H1 (cell line): ENCODE data around the gene GRM7. TPM values are rescaled to one million over a fixed set of nuclear protein-coding genes. Genes with fewer than 3 reads are reported as not detected.

Experiments used
- CTCF ChIA-PET: fragments of 300-600 bp; sonication (Branson Sonifier 250); formaldehyde crosslinking; loops from one replicate; lab custom pipeline; 2021; ENCODE audit not compliant: partially characterized antibody; lab: Charles Lee
- POLR2A ChIA-PET: fragments of 300-600 bp; sonication (Branson Sonifier 250); formaldehyde crosslinking; loops from one replicate; lab custom pipeline; 2021; ENCODE audit warnings: inconsistent platforms; ENCODE audit not compliant: partially characterized antibody; lab: Charles Lee
- DNase-seq, 2 experiments: peaks; one replicate each; pipeline versions ENCODE4 v3.0.0 to v3.0.0-alpha.2; 2010 to 2022; ENCODE audit warnings: low spot score in 2 of 2, low read depth in 1 of 2, mixed read lengths in 1 of 2
- FAIRE-seq: peaks from 2 replicates; lab custom pipeline; 2011; peaks lifted over from hg19 to GRCh38; lab: Jason Lieb, UNC
- H2AFZ ChIP-seq: 2 replicates; pipeline ENCODE4 v1.8.1; 2012; ENCODE audit warnings: low read length, inconsistent platforms
- H2AK5ac ChIP-seq: 2 replicates; pipeline ENCODE4 v1.6.1; 2013; ENCODE audit warnings: low read depth, low read length
- H2BK120ac ChIP-seq: replicated peaks from 2 replicates; pipeline ENCODE3; 2013; ENCODE audit warnings: low read depth, low read length, inconsistent platforms
- H2BK12ac ChIP-seq: 2 replicates; pipeline ENCODE4 v1.6.1; 2013; ENCODE audit warnings: low read depth, low read length
- H2BK15ac ChIP-seq: 2 replicates; pipeline ENCODE4 v1.6.1; 2013; ENCODE audit warnings: low read length
- H2BK20ac ChIP-seq: 2 replicates; pipeline ENCODE4 v1.6.1; 2013; ENCODE audit warnings: low read length
- H2BK5ac ChIP-seq: 2 replicates; pipeline ENCODE4 v1.6.1; 2013; ENCODE audit warnings: low read depth, low read length
- H3K14ac ChIP-seq: 2 replicates; pipeline ENCODE4 v1.6.1; 2013; ENCODE audit warnings: inconsistent platforms; ENCODE audit not compliant: insufficient read length
- H3K18ac ChIP-seq: 2 replicates; pipeline ENCODE4 v1.6.1; 2013; ENCODE audit warnings: low read length; ENCODE audit errors: extremely low read depth
- H3K23ac ChIP-seq: 2 replicates; pipeline ENCODE4 v1.6.1; 2013; ENCODE audit warnings: inconsistent platforms; ENCODE audit not compliant: insufficient read length
- H3K23me2 ChIP-seq: 2 replicates; pipeline ENCODE4 v1.6.1; 2013; ENCODE audit warnings: low read depth, low read length
- H3K27ac ChIP-seq: 2 replicates; pipeline ENCODE4 v1.6.1; 2011; ENCODE audit warnings: low read depth, low read length, inconsistent platforms
- H3K27me3 ChIP-seq, 4 experiments: replicated peaks in 1 of 4; 1 replicate in 1 of 4; 2 replicates in 3 of 4; pipeline versions ENCODE4 v1.6.1 to v1.8.1; 2011 to 2013; ENCODE audit warnings: low read length in 3 of 4, mild to moderate bottlenecking in 3 of 4, inconsistent platforms in 2 of 4, mixed read lengths in 2 of 4, moderate library complexity in 1 of 4; ENCODE audit not compliant: control insufficient read depth in 3 of 4, insufficient read depth in 3 of 4; ENCODE audit errors: extremely low read depth in 1 of 4
- H3K36me3 ChIP-seq, 4 experiments: 2 replicates each; pipeline versions ENCODE4 v1.6.1 to v1.8.1; 2011 to 2013; ENCODE audit warnings: mild to moderate bottlenecking in 4 of 4, low read length in 3 of 4, moderate library complexity in 2 of 4, control low read depth in 1 of 4, inconsistent platforms in 1 of 4; ENCODE audit not compliant: insufficient read depth in 4 of 4, control insufficient read depth in 2 of 4
- H3K4ac ChIP-seq: replicated peaks from 2 replicates; pipeline ENCODE3; 2013; ENCODE audit warnings: low read length, low read depth, mixed read lengths, inconsistent platforms; ENCODE audit not compliant: insufficient read length
- H3K4me1 ChIP-seq, 4 experiments: replicated peaks in 1 of 4; 1 replicate in 1 of 4; 2 replicates in 3 of 4; pipeline versions ENCODE4 v1.6.1 to v1.8.1; 2011 to 2013; ENCODE audit warnings: low read length in 3 of 4, inconsistent platforms in 2 of 4, mixed read lengths in 1 of 4; ENCODE audit not compliant: insufficient read depth in 4 of 4, control insufficient read depth in 3 of 4
- H3K4me2 ChIP-seq, 2 experiments: 2 replicates each; pipeline versions ENCODE4 v1.6.1 to v1.8.1; 2011 to 2013; ENCODE audit warnings: low read depth in 2 of 2, low read length in 2 of 2, control low read depth in 1 of 2, inconsistent platforms in 1 of 2, mild to moderate bottlenecking in 1 of 2; ENCODE audit not compliant: insufficient read depth in 1 of 2
- H3K4me3 ChIP-seq, 4 experiments: fragments of 200-600, 300-600 bp in 1 of 4; sonication (generic), shearing (Covaris generic), sonication (Bioruptor Twin) in 1 of 4; 2 replicates each; pipeline versions ENCODE4 v1.5.1 to v1.8.1; 2011 to 2016; ENCODE audit warnings: low read length in 4 of 4, low read depth in 3 of 4, control low read depth in 2 of 4, inconsistent platforms in 2 of 4, mild to moderate bottlenecking in 2 of 4, mixed read lengths in 1 of 4, moderate library complexity in 1 of 4; ENCODE audit not compliant: insufficient read depth in 2 of 4; ENCODE audit errors: extremely low read depth in 1 of 4
- H3K56ac ChIP-seq: replicated peaks from 2 replicates; pipeline ENCODE3; 2013; ENCODE audit warnings: low read depth, mild to moderate bottlenecking, mixed read lengths, low read length, inconsistent platforms; ENCODE audit not compliant: insufficient read length
- H3K79me1 ChIP-seq: 2 replicates; pipeline ENCODE4 v1.6.1; 2013; ENCODE audit warnings: low read depth, low read length, control low read depth
- H3K79me2 ChIP-seq, 2 experiments: 2 replicates each; pipeline versions ENCODE4 v1.6.1 to v1.8.1; 2012 to 2013; ENCODE audit warnings: low read length in 2 of 2, mild to moderate bottlenecking in 2 of 2, inconsistent platforms in 1 of 2; ENCODE audit not compliant: insufficient read depth in 2 of 2, control insufficient read depth in 1 of 2
- H3K9ac ChIP-seq, 4 experiments: replicated peaks in 1 of 4; 1 replicate in 1 of 4; 2 replicates in 3 of 4; pipeline versions ENCODE4 v1.6.1 to v1.8.1; 2011 to 2013; ENCODE audit warnings: low read depth in 3 of 4, low read length in 3 of 4, control low read depth in 2 of 4, mild to moderate bottlenecking in 2 of 4, moderate library complexity in 2 of 4, inconsistent platforms in 1 of 4; ENCODE audit errors: extremely low read depth in 1 of 4
- H3K9me3 ChIP-seq, 2 experiments: 2 replicates each; pipeline versions ENCODE4 v1.6.1 to v1.8.1; 2012 to 2013; ENCODE audit warnings: mild to moderate bottlenecking in 2 of 2, moderate library complexity in 2 of 2, control low read depth in 1 of 2, inconsistent platforms in 1 of 2, low read depth in 1 of 2, low read length in 1 of 2, mixed read lengths in 1 of 2; ENCODE audit not compliant: insufficient read depth in 2 of 2
- H4K20me1 ChIP-seq, 2 experiments: replicated peaks in 1 of 2; 2 replicates each; pipeline versions ENCODE3 to v1.8.1; 2011 to 2013; ENCODE audit warnings: inconsistent platforms in 2 of 2, low read length in 2 of 2, mild to moderate bottlenecking in 1 of 2; ENCODE audit not compliant: insufficient read depth in 2 of 2, control insufficient read depth in 1 of 2
- H4K5ac ChIP-seq: 2 replicates; pipeline ENCODE4 v1.6.1; 2013; ENCODE audit warnings: low read length, low read depth, mixed read lengths, inconsistent platforms; ENCODE audit not compliant: insufficient read length
- H4K8ac ChIP-seq: 2 replicates; pipeline ENCODE4 v1.8.0; 2013; ENCODE audit warnings: mild to moderate bottlenecking, moderate library complexity, low read length, inconsistent platforms; ENCODE audit not compliant: insufficient read depth; ENCODE audit errors: extremely low read depth
- H4K91ac ChIP-seq: replicated peaks from 2 replicates; pipeline ENCODE3; 2013; ENCODE audit warnings: low read length, mixed read lengths, inconsistent platforms; ENCODE audit not compliant: insufficient read length
- ASH2L ChIP-seq: fragments of 200-600, 300-600 bp; sonication (generic); IDR thresholded peaks from one replicate; pipeline ENCODE4 v1.7.1; 2017; ENCODE audit warnings: low read length
- ATF2 ChIP-seq: IDR thresholded peaks from 2 replicates; pipeline ENCODE4 v1.6.1; 2012; ENCODE audit warnings: low read length, inconsistent platforms
- CHD1 ChIP-seq: IDR thresholded peaks from 2 replicates; pipeline ENCODE4 v1.6.1; 2012; ENCODE audit warnings: low read depth, low read length, improper control_type of control experiment
- CHD2 ChIP-seq: IDR thresholded peaks from 2 replicates; pipeline ENCODE4 v1.6.1; 2012; ENCODE audit warnings: low read length, improper control_type of control experiment
- EGR1 ChIP-seq: IDR thresholded peaks from 2 replicates; pipeline ENCODE4 v1.6.1; 2011; ENCODE audit warnings: low read depth, low read length, borderline replicate concordance
- EZH2 ChIP-seq: fragments of 200-600 bp; sonication (generic); IDR thresholded peaks from 2 replicates; pipeline ENCODE4 v1.7.1; 2012; ENCODE audit warnings: low read depth, mild to moderate bottlenecking, moderate library complexity, low read length, inconsistent platforms; ENCODE audit not compliant: severe bottlenecking
- GABPA ChIP-seq: IDR thresholded peaks from 2 replicates; pipeline ENCODE4 v1.6.1; 2011; ENCODE audit warnings: mild to moderate bottlenecking, low read length, moderate library complexity, borderline replicate concordance; ENCODE audit not compliant: insufficient read depth
- HDAC6 ChIP-seq: IDR thresholded peaks from one replicate; pipeline ENCODE4 v1.7.1; 2012; ENCODE audit warnings: low read depth, mild to moderate bottlenecking, inconsistent platforms, low read length, moderate library complexity
- JUN ChIP-seq: IDR thresholded peaks from 2 replicates; pipeline ENCODE4 v1.6.1; 2011; ENCODE audit warnings: low read depth, mild to moderate bottlenecking, improper control_type of control experiment, low read length
- KDM1A ChIP-seq: fragments of 200-600, 300-600 bp; sonication (generic); IDR thresholded peaks from 2 replicates; pipeline ENCODE4 v1.7.1; 2016; ENCODE audit warnings: mild to moderate bottlenecking, low read length, borderline replicate concordance
- PHF8 ChIP-seq: fragments of 200-600 bp; sonication (generic); conservative IDR thresholded peaks from 2 replicates; pipeline ENCODE4 v1.7.1; 2012; ENCODE audit warnings: low read depth, mild to moderate bottlenecking, inconsistent platforms, low read length, moderate library complexity
- RFX5 ChIP-seq: IDR thresholded peaks from 2 replicates; pipeline ENCODE4 v1.6.1; 2011; ENCODE audit warnings: low read depth, low read length, improper control_type of control experiment, borderline replicate concordance
- SP1 ChIP-seq: IDR thresholded peaks from 2 replicates; pipeline ENCODE4 v1.6.1; 2011; ENCODE audit warnings: low read depth, low read length
- SUZ12 ChIP-seq: fragments of 200-600 bp; sonication (generic); IDR thresholded peaks from 2 replicates; pipeline ENCODE4 v1.6.1; 2012; ENCODE audit warnings: mild to moderate bottlenecking, inconsistent platforms, low read length, moderate library complexity, mixed read lengths
- WGBS, 2 experiments: shearing (Covaris generic) in 1 of 2; methylation state at CpG; one replicate each; pipeline versions ENCODE4 v1.1.6 to v1.1.7; 2013 to 2015; ENCODE audit warnings: low lambda C conversion rate in 2 of 2, mixed read lengths in 2 of 2, inconsistent platforms in 1 of 2, low coverage in 1 of 2, missing lambda C conversion rate in 1 of 2; ENCODE audit not compliant: insufficient replicate concordance in 2 of 2, insufficient coverage in 1 of 2, insufficient read length in 1 of 2; ENCODE audit errors: extremely low coverage in 1 of 2, missing lambda C conversion rate in 1 of 2; 5-methylcytosine and 5-hydroxymethylcytosine counted together
- polyA plus RNA-seq, 7 experiments: library from polyadenylated mRNA; depleted of rRNA in 3 of 7; stranded (reverse) in 5 of 7; unstranded in 2 of 7; fragments of >200 nt in 5 of 7; fragments of 200-250 nt in 2 of 7; gene quantifications; 1 replicate in 5 of 7; 2 replicates in 1 of 7; 4 replicates in 1 of 7; pipeline versions ENCODE4 v1.2.1 to v1.2.3, GENCODE V29; 2011 to 2013; ENCODE audit warnings: missing spikeins in 2 of 7, mixed read lengths in 2 of 7
- total RNA-seq: library from RNA; stranded (reverse); fragmentation: NEBNext Ultra II Directional; extraction: Animal tissue kit (Norgen Biotek cat#: 25700); gene quantifications from 2 replicates; pipeline ENCODE4 v1.2.1, GENCODE V29; 2021

Gene GRM7
- total and polyA plus RNA-seq, 2 of the 8 experiments (the other 6 are each of a cell fraction or from before 2014, with no cell fraction given): 0.17 to 0.24 TPM

DNA sequence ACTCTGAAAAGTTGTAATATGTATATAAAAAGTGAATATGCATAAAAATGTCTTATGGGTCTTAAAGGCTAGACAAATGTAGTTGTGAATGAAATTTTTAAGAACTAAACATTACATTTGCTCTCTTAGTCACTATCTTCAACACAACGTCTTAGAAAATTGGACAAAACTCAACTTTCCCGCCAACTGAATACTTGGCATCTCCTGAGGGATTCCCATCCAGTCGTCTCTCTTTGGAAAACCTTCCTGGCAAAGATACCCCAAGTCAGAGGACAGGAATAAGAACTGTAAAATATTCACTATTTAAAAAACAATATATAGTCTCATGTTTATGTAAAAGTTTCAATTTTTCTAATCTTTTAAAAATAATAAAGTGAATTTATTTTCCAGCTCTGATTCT, 354.8 kb downstream of the GRM7 start:
- no peaks in the 10 kb centered on the region for H3K79me2 ChIP-seq
- 81% methylated on average over 3 of the region's 3 CpGs; no CpG with 5 or more reads in 1 of the 2 experiments for WGBS, 2 experiments
- no peak overlapping the region for H2AK5ac ChIP-seq
- no peaks in the 10 kb centered on the region for H3K27me3 ChIP-seq
- H3K27ac ChIP-seq: no peak overlapping the region
- H3K9me3 ChIP-seq: no peaks in the 10 kb centered on the region
- no peak overlapping the region for H3K4ac ChIP-seq
- H3K4me2 ChIP-seq: no peak overlapping the region
- H2BK12ac ChIP-seq: no peak overlapping the region
- H2BK5ac ChIP-seq: no peak overlapping the region
- ChIA-PET CTCF (no interaction called here), POLR2A (no interaction called here)
- FAIRE-seq (no peak), DNase-seq (no peak)
- no peaks in the 10 kb centered on the region; a peak in 1 of 8 replicates for H3K36me3 ChIP-seq
- H3K56ac ChIP-seq: no peak overlapping the region
- no peak overlapping the region for H3K23ac ChIP-seq
- H3K9ac ChIP-seq: no peak overlapping the region
- TF ChIP-seq ATF2 (no peak), EGR1 (no peak), KDM1A (no peak), HDAC6 (no peak), RFX5 (no peak), SP1 (no peak), CHD2 (no peak), SUZ12 (no peak), ASH2L (no peak), EZH2 (no peak), PHF8 (no peak), GABPA (no peak), JUN (no peak), CHD1 (no peak)
- H2AFZ ChIP-seq: no peak overlapping the region
- no peaks in the 10 kb centered on the region for H3K23me2 ChIP-seq
- H3K79me1 ChIP-seq: no peaks in the 10 kb centered on the region
- no peak overlapping the region for H2BK15ac ChIP-seq
- no peak overlapping the region for H3K18ac ChIP-seq
- no peaks in the 10 kb centered on the region for H4K20me1 ChIP-seq
- H3K4me3 ChIP-seq: no peak overlapping the region
- no peak overlapping the region for H4K91ac ChIP-seq
- no peak overlapping the region for H4K8ac ChIP-seq
- H2BK120ac ChIP-seq: no peak overlapping the region
- H2BK20ac ChIP-seq: no peak overlapping the region
- H3K14ac ChIP-seq: no peak overlapping the region
- no peaks in the 10 kb centered on the region; a peak in 1 of 7 replicates for H3K4me1 ChIP-seq
- no peak overlapping the region for H4K5ac ChIP-seq
